Measurements from ENCODE around the gene PCDHGA1.

GRCh38 chr5:141501761-141502160, 171.4 kb downstream of the PCDHGA1 start:
- TF ChIP-seq CTCF (conservative IDR thresholded peaks at IDR 0.05; ENCODE audit: low read depth, low read length) (no peak), EZH2 (IDR thresholded peaks at IDR 0.05; ENCODE audit: borderline replicate concordance, low read depth, low read length, poor library complexity, severe bottlenecking) (no peak)

All from A673 (cell line).